ENCODE data around the gene CD55.
A peak's percentile ranks its signal among the peaks of the same experiment; 100 is the strongest.

The CD55 gene

DNA sequence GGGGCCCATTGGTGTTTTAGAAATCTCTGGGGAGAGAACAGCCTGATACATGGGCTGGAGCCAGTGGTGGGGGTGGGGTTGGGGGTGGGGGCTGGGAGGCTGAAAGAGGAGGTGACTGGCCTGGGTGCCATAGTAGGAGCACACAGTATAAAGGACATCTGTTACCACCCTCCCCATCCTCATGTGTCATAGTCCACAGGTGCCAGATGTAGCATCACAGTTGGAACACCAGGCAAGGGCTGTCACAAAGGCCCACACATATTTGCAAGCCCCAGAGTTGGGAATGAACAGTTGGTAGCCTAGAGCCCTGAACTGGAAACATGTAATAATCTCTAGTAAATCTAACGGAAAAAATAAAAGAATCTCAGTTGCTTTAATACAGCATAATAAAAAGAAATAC, 77.5 kb downstream of the CD55 start:
- no peak overlapping the region for H3K27ac ChIP-seq (ENCODE audit: poor library complexity, severe bottlenecking)
- DNase-seq (ENCODE audit: low spot score) (no peak), ATAC-seq (ENCODE audit: low read depth) (no peak)
- H3K9me3 ChIP-seq (ENCODE audit: severe bottlenecking): no peaks in the 10 kb centered on the region
- no peaks in the 10 kb centered on the region for H3K36me3 ChIP-seq (ENCODE audit: low read depth)
- peaks cover 4% of the 10 kb centered on the region for H3K4me1 ChIP-seq (ENCODE audit: insufficient read depth, poor library complexity, severe bottlenecking)
- no peak overlapping the region for H3K4me3 ChIP-seq (ENCODE audit: severe bottlenecking)
- H3K27me3 ChIP-seq (ENCODE audit: insufficient read depth, poor library complexity, severe bottlenecking): no peaks in the 10 kb centered on the region
- TF ChIP-seq CTCF (IDR thresholded peaks at IDR 0.05; ENCODE audit: poor library complexity, severe bottlenecking): no peak

DNA sequence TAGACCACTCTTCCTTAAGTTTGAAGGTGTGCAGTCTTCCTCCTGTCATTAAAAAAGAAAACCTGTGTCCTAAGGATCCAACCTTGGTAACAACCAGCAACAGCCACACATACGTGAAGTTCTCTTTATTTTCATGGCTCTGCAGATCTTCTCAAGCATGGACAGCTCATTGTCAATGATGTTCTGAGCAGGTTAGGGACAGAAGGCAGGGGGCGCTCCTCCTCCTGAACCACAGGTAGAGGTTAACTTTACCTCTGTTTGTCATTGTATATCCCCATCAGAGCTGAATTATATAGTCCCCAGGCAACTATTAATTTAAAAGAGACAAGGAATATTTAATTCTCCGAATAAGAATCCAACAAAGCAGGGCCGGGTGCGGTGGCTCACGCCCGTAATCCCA, 80.1 kb downstream of the CD55 start:
- no peaks in the 10 kb centered on the region for H3K36me3 ChIP-seq (ENCODE audit: low read depth)
- TF ChIP-seq CTCF (IDR thresholded peaks at IDR 0.05; ENCODE audit: poor library complexity, severe bottlenecking): no peak
- no peak overlapping the region for H3K27ac ChIP-seq (ENCODE audit: poor library complexity, severe bottlenecking)
- H3K27me3 ChIP-seq (ENCODE audit: insufficient read depth, poor library complexity, severe bottlenecking): no peaks in the 10 kb centered on the region
- no peak for DNase-seq (ENCODE audit: low spot score)
- H3K9me3 ChIP-seq (ENCODE audit: severe bottlenecking): no peaks in the 10 kb centered on the region
- H3K4me1 ChIP-seq (ENCODE audit: insufficient read depth, poor library complexity, severe bottlenecking): no peaks in the 10 kb centered on the region
- H3K4me3 ChIP-seq (ENCODE audit: severe bottlenecking): no peak overlapping the region
- no peak for ATAC-seq (ENCODE audit: low read depth)

DNA sequence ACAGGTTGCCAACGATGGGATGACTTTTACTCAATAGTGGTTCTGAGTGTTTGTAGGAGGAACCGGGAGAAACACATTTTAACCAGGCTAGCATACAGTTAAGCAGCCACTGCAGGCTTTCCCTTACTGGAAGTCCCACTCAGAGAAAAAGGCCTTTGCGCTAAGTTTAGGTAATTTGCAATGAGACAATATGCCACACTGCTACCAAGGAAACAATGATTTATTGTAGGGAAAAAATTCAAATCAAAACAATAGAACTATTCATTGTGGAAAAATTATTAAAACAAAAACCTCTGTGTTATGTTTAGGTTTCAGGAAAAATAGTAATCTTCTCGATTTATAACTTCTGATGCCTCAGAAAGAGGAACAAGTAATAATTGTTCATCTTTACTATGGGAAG, 81.3 kb downstream of the CD55 start:
- Histone ChIP-seq H3K4me3 (ENCODE audit: severe bottlenecking) (no peak overlapping the region), H3K27ac (ENCODE audit: poor library complexity, severe bottlenecking) (no peak overlapping the region), H3K27me3 (ENCODE audit: insufficient read depth, poor library complexity, severe bottlenecking) (no peaks in the 10 kb centered on the region), H3K36me3 (ENCODE audit: low read depth) (no peaks in the 10 kb centered on the region), H3K9me3 (ENCODE audit: severe bottlenecking) (no peaks in the 10 kb centered on the region), H3K4me1 (ENCODE audit: insufficient read depth, poor library complexity, severe bottlenecking) (no peaks in the 10 kb centered on the region)
- DNase-seq (ENCODE audit: low spot score) (no peak), ATAC-seq (ENCODE audit: low read depth) (no peak)
- no peak for TF ChIP-seq CTCF (IDR thresholded peaks at IDR 0.05; ENCODE audit: poor library complexity, severe bottlenecking)

DNA sequence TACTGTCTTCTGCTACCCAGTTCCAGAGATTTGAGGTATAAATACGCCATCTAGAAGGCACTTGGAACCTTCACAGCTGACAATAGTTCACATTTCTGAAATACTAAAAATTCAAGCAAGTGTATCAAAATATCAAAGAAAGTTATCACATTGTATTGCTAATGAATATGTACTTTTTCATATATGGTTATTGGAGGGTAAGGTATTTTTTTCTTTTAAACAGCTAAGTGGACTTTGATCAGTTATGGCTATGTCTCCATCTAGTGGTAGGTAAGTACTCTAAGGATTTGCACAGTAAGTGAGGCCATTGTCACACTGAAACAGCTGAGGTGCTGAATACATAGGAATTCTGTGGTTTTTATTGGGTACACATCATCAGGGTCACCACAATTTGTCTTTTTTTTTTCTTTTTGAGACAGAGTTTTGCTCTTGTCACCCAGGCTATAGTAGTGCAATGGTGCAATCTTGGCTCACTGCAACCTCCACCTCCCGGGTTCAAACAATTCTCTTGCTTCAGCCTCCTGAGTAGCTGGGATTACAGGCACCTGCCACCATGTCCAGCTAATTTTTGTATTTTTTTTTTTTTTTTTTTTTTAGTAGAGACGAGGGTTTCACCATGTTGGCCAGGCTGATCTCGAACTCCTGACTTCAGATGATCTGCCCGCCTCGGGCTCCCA, 83.5 kb downstream of the CD55 start:
- H3K9me3 ChIP-seq (ENCODE audit: severe bottlenecking): no peaks in the 10 kb centered on the region
- H3K4me3 ChIP-seq (ENCODE audit: severe bottlenecking): no peak overlapping the region
- H3K36me3 ChIP-seq (ENCODE audit: low read depth): no peaks in the 10 kb centered on the region
- no peak for DNase-seq (ENCODE audit: low spot score)
- no peaks in the 10 kb centered on the region for H3K27me3 ChIP-seq (ENCODE audit: insufficient read depth, poor library complexity, severe bottlenecking)
- TF ChIP-seq CTCF (IDR thresholded peaks at IDR 0.05; ENCODE audit: poor library complexity, severe bottlenecking): peak; percentile 89
- no peaks in the 10 kb centered on the region for H3K4me1 ChIP-seq (ENCODE audit: insufficient read depth, poor library complexity, severe bottlenecking)
- peak; percentile 73; the same call in 2 of the 3 replicates for ATAC-seq (ENCODE audit: low read depth)
- H3K27ac ChIP-seq (ENCODE audit: poor library complexity, severe bottlenecking): no peak overlapping the region

DNA sequence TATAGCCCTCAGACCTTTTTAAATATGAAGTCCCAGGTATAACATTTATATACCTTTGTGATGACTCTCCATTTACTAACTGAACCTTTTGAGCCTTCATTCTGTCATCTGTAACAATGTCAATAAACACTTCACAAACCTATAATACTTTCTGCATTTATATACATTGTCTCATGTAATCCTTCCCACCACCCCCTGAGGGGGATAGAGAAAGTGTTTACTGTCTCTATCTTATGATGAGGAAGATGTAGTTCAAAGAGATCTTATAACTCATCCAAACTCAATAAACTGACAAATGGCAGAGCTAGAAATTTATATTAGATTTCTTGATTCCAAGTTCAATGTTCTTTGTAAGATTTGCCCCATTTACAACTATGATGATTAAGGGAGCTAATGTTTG, 84.3 kb downstream of the CD55 start:
- no peaks in the 10 kb centered on the region for H3K36me3 ChIP-seq (ENCODE audit: low read depth)
- no peak for DNase-seq (ENCODE audit: low spot score)
- H3K27ac ChIP-seq (ENCODE audit: poor library complexity, severe bottlenecking): no peak overlapping the region
- H3K4me1 ChIP-seq (ENCODE audit: insufficient read depth, poor library complexity, severe bottlenecking): no peaks in the 10 kb centered on the region
- no peak overlapping the region for H3K4me3 ChIP-seq (ENCODE audit: severe bottlenecking)
- H3K9me3 ChIP-seq (ENCODE audit: severe bottlenecking): no peaks in the 10 kb centered on the region
- no peaks in the 10 kb centered on the region for H3K27me3 ChIP-seq (ENCODE audit: insufficient read depth, poor library complexity, severe bottlenecking)
- no peak for TF ChIP-seq CTCF (IDR thresholded peaks at IDR 0.05; ENCODE audit: poor library complexity, severe bottlenecking)
- ATAC-seq (ENCODE audit: low read depth): no peak
